Activated CD4-positive, alpha-beta T cell treated with anti-CD3 and anti-CD28 coated beads, Interleukin-2, amount 10 ng/mL, durations not matched to agents 24 days and 14 days (primary cell): ENCODE data around the gene BCL3. TPM values are rescaled to one million over a fixed set of nuclear protein-coding genes. Genes with fewer than 3 reads are reported as not detected.

Source experiments
- DNase-seq: peaks from one replicate; pipeline ENCODE4 v3.0.0; 2022
- H3K27ac Mint-ChIP-seq: one replicate; pipeline ENCODE4 v1.8.0; 2022; ENCODE audit warnings: mild to moderate bottlenecking, mixed read lengths
- H3K27me3 Mint-ChIP-seq: one replicate; pipeline ENCODE4 v1.8.0; 2022; ENCODE audit warnings: mixed read lengths
- H3K36me3 Mint-ChIP-seq: one replicate; pipeline ENCODE4 v1.8.0; 2022; ENCODE audit warnings: low read depth, mild to moderate bottlenecking, mixed read lengths
- H3K4me1 Mint-ChIP-seq: one replicate; pipeline ENCODE4 v1.8.0; 2021; ENCODE audit warnings: mixed read lengths
- H3K4me3 Mint-ChIP-seq: one replicate; pipeline ENCODE4 v1.8.0; 2022; ENCODE audit warnings: mild to moderate bottlenecking, moderate library complexity, mixed read lengths
- H3K9me3 Mint-ChIP-seq: one replicate; pipeline ENCODE4 v1.8.0; 2021; ENCODE audit warnings: mixed read lengths
- intact Hi-C: fragments of 100-400 bp; cut with micrococcal nuclease; formaldehyde crosslinking; loops from one replicate; pipeline ENCODE4 v1.15.1; 2023
- total RNA-seq: library from RNA; stranded (reverse); gene quantifications from 2 replicates; pipeline ENCODE4 v1.2.3, GENCODE V29; 2022

Gene BCL3
- total RNA-seq, 1 donor from 2014 or later: 73.1 TPM

DNA sequence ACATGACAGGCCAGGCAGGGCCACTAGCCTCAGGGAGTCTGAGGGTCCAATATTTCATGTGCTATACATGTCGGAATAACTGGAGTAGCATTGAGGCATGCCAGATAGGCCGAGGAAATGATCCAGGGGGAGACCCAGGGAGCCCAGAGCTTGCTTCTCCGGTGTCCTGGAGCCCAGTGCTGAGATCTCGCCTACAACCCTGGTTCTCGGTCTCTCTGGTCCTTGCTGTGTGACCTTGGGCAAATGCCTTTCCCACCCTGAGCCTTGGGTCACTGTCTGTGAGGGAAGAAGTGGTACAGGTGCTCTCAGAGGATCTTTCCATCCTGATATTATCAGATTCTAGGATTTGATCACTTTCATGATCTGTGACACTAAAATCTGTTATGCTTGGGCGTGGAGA, 40.5 kb downstream of the BCL3 start:
- Mint-ChIP-seq H3K4me3 (no peak overlapping the region), H3K9me3 (no peaks in the 10 kb centered on the region), H3K36me3 (no peaks in the 10 kb centered on the region), H3K27ac (no peak overlapping the region), H3K27me3 (peaks cover 4% of the 10 kb centered on the region), H3K4me1 (peaks cover 6% of the 10 kb centered on the region)
- intact Hi-C loops: no loop called here
- no peak for DNase-seq

DNA sequence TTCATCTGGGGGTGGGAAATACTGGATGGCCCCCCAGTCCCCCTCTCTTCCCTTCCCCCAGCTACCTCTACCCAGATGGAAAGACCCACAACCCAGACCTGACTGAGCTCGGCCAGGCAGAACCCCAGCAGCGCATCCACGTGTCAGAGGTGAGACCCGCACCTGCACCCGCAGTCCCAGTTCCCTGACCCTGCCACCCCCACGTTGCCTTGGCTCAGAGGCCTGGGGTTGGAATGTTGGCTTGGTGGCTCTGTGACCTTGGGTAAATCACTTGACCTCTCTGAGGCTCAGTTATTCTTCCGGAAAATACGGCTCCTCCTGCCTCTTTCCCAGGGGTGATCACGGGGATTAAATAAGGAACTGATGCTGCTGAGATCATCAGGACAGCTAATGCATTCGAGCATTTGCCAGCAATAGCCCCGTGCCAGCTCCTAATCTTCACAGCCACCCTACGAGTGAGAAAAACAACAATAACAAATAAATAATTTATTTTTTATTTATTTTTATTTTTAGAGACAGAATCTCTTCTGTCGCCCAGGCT, 41.5 kb downstream of the BCL3 start:
- intact Hi-C loops: no loop called here
- Mint-ChIP-seq H3K27ac (no peak overlapping the region), H3K9me3 (no peaks in the 10 kb centered on the region), H3K27me3 (no peaks in the 10 kb centered on the region), H3K4me1 (no peaks in the 10 kb centered on the region), H3K4me3 (no peak overlapping the region), H3K36me3 (no peaks in the 10 kb centered on the region)
- no peak for DNase-seq

DNA sequence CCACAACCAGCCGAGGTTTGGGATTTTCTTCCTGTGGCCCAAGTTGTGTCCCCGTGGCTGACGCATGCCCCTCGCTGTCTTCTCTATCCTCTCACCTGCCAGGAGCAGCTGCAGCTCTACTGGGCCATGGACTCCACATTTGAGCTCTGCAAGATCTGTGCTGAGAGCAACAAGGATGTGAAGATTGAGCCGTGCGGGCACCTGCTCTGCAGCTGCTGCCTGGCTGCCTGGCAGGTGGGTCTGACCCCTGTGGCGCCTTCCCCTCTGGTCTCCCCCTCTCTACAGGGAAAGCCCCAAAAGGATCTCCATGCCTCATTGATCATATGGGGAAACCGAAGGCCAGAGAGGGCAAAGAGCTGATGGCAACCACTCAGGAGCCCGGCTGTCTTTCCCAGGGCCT, 43.8 kb downstream of the BCL3 start:
- intact Hi-C loops: no loop called here
- Mint-ChIP-seq H3K27ac (no peak overlapping the region), H3K27me3 (no peaks in the 10 kb centered on the region), H3K4me1 (peaks cover 5% of the 10 kb centered on the region), H3K4me3 (no peak overlapping the region), H3K36me3 (no peaks in the 10 kb centered on the region), H3K9me3 (no peaks in the 10 kb centered on the region)
- DNase-seq: no peak

DNA sequence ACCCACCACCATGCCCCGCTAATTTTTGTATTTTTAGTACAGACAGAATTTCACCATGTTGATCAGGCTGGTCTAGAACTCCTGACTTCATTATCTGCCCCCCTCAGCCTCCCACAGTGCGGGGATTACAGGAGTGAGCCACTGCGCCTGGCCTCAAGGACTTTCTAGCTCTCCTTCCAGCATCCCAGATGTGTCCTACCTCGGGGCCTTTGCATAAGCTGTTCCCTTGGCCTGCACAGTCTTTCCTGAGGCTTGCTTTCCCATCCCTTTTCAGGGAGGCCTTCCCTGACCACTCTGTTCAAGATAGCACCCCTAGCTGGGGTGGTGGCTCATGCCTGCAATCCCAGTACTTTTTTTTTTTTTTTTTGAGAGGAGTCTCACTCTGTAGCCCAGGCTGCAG, 46.1 kb downstream of the BCL3 start:
- Mint-ChIP-seq H3K4me1 (peaks cover 8% of the 10 kb centered on the region), H3K9me3 (no peaks in the 10 kb centered on the region), H3K27me3 (no peaks in the 10 kb centered on the region), H3K36me3 (no peaks in the 10 kb centered on the region), H3K4me3 (no peak overlapping the region), H3K27ac (no peak overlapping the region)
- intact Hi-C loops: no loop called here
- DNase-seq: no peak

DNA sequence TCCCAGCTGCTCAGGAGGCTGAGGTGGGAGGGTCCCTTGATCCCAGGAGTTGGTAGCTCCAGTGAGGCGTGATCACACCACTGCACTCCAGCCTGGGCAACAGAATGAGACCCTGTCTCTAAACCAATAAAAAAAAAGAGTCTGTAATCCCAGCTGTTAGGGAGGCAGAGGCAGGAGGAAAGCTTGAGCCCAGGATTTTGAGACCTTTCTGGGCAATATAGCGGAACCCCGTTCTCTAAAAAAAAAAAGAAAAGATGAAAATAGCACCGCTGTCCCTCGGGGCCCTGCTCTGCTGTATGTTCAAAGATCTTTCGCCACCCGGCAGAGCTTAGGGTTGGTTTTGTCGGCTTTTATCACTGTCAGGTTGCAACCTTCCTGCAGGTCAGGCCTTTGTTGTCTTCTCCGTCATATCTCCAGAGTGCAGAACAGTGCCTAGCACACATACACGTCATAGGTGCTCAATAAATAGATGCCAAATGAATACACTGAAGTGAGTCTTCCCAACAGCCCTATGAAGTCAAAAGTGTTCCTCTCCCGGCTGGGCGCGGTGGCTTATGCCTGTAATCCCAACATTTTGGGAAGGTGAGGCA, 47.0 kb downstream of the BCL3 start:
- no peaks in the 10 kb centered on the region for H3K36me3 Mint-ChIP-seq
- no peaks in the 10 kb centered on the region for H3K27me3 Mint-ChIP-seq
- H3K9me3 Mint-ChIP-seq: no peaks in the 10 kb centered on the region
- no peak overlapping the region for H3K4me3 Mint-ChIP-seq
- no peak overlapping the region for H3K27ac Mint-ChIP-seq
- intact Hi-C loops: no loop called here
- no peak for DNase-seq
- peaks cover 12% of the 10 kb centered on the region for H3K4me1 Mint-ChIP-seq

DNA sequence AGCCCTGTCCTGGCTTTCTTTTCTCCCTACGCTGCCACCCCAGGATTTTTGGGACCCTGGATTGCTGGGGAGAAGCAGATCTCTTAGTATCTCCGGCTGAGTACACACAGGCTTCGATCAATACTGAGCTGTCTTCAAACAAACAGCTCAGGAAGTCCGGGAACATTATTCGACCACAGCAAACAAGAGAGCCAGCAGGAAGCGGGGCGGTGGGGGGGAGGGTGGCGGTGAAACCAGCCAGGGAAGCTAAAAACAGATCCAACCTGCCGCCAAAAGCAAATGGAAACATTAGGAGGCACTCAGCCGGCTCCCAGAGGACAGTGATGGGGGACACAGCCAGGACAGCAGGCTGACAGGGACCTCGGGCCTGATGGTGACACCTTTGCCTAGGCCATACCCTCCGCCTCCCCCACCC, 48.2 kb downstream of the BCL3 start:
- intact Hi-C loops: no loop called here
- Mint-ChIP-seq H3K36me3 (no peaks in the 10 kb centered on the region), H3K4me3 (peak overlapping the region; percentile 27), H3K9me3 (no peaks in the 10 kb centered on the region), H3K27ac (peak overlapping the region; percentile 24), H3K4me1 (peaks cover 12% of the 10 kb centered on the region), H3K27me3 (no peaks in the 10 kb centered on the region)
- DNase-seq: peak; percentile 59

DNA sequence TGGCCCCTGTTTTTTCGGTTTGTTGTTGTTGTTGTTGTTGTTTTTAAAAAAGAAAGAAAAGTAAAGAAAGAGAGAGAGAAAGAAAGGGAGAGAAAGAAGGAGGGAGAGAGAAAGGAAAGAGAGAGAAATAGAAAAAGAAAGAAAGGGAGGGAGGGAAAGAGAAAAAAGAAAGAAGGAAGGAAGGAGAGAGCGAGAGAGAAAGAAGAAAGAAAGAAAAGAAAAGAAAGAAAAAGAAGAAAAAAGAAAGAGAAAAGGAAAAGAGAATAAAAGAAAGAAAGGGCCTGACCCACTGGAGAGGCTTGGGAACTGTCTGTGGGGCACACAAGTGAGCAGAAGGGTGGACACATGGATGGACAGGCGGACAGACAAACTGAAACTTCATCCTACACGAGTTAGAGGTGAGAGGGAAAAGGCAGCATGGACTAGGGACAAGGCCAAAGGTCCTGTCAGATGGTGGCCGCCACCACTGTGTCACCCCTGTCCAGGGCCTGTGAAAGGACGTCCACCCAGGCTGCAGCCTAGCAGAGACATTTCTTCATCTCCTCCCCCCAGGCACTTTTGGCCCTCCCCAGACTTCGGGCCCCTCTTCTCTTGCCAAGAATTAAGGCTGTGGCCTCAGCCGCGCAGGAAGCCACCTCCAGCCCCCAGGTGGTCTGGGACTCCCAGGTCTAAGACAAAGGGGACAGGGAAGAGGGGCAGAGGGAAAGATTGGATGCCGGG, 51.3 kb downstream of the BCL3 start:
- Mint-ChIP-seq H3K27ac (no peak overlapping the region), H3K36me3 (no peaks in the 10 kb centered on the region), H3K4me1 (peaks cover 12% of the 10 kb centered on the region), H3K9me3 (no peaks in the 10 kb centered on the region), H3K4me3 (no peak overlapping the region), H3K27me3 (no peaks in the 10 kb centered on the region)
- intact Hi-C loops: loop anchor here (1.0 to 5.0 kb wide), 2 partner anchors 46 to 153 kb away; no protein-coding TSS in a partner anchor
- no peak for DNase-seq

DNA sequence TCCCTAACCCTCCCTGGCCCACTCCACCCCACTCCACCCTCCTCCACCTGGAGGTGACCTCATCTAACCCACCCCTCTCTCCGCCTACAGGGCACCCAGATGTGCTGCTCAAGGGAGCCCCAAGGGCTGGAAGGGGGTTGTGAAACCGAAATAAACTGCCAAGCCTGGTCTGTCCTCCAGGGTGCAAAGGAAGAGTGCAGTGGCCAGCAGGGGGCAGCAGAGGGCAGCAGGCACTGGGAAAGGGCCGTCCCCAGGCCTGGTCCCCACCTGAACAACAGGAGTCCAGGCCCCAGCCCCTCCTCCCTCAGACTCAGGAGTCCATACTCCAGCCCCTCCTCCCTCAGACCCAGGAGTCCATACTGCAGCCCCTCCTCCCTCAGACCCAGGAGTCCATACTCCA, 52.0 kb downstream of the BCL3 start:
- Mint-ChIP-seq H3K27me3 (no peaks in the 10 kb centered on the region), H3K4me1 (peaks cover 12% of the 10 kb centered on the region), H3K36me3 (no peaks in the 10 kb centered on the region), H3K4me3 (no peak overlapping the region), H3K9me3 (no peaks in the 10 kb centered on the region), H3K27ac (no peak overlapping the region)
- intact Hi-C loops: loop anchor here (1.0 to 5.0 kb wide), 2 partner anchors 45 to 152 kb away; no protein-coding TSS in a partner anchor
- DNase-seq: peak; percentile 96

DNA sequence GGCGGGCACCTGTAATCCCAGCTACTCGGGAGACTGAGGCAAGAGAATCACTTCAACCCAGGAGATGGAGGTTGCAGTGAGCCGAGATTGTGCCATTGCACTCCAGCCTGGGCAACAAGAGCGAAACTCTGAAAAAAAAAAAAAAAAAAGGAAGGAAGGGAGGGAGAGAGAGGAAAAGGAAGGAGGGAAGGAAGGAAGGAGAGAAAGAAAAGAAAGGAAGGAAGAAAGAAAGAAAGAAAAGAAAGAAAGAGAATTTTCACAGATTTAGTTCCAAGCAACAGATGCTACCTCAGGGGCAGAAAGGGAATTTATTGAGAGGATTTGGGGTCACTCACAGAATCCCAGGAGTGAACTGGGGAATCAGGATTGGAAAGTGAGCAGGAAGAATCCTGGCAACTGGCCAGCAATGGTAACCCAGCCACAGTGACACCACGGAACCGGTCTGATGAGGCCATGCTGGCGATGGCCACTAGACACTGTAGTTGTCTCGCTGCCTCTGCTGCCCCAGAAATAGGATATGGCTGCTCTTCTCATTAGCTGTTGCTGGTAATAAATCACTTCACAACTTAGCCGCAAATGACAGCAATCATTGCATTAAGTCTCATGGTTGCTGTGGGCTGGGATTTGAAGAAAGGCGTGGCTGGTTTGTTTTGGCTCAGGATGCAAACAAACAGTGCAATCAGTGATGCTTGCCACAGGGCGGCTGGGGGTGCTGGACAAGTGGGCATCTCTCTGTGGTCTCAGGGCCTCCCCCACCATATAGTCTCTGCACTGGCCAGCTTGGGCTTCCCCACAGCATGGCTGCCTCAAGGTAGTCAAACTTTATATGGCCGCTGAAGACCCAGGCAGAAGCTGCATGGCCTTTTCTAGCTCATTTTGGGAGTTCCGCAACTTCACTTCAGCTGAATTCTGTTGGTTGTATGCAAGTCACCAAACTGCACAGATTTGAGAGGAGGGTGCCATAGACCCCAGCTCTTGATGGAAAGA, 55.2 kb downstream of the BCL3 start:
- H3K4me1 Mint-ChIP-seq: peaks cover 6% of the 10 kb centered on the region
- no peaks in the 10 kb centered on the region for H3K36me3 Mint-ChIP-seq
- H3K4me3 Mint-ChIP-seq: no peak overlapping the region
- peaks cover 8% of the 10 kb centered on the region for H3K27me3 Mint-ChIP-seq
- H3K27ac Mint-ChIP-seq: no peak overlapping the region
- intact Hi-C loops: loop anchor here (5.0 kb wide), 1 partner anchor 149 kb away; no protein-coding TSS in a partner anchor
- no peak for DNase-seq
- no peaks in the 10 kb centered on the region for H3K9me3 Mint-ChIP-seq

DNA sequence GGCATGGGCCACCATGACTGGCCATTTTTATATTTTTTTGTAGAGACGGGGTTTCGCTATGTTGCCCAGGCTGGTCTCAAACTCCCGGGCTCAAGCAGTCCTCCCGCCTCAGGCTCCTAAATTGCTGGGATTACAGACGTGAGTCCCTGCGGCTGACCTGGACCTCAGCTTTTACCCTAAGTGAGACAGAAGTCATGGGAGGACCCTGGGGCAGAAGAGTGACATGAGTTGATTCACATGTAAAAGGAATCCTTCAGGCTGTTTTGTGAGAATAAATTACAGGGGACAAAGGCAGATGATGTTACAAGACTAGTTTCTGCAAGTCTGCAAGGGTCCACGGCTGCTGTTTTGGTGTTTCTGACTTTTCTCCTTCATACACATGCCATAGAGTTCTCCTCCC, 57.8 kb downstream of the BCL3 start:
- intact Hi-C loops: no loop called here
- DNase-seq: no peak
- Mint-ChIP-seq H3K27me3 (peaks cover 12% of the 10 kb centered on the region), H3K9me3 (no peaks in the 10 kb centered on the region), H3K36me3 (no peaks in the 10 kb centered on the region), H3K4me1 (no peaks in the 10 kb centered on the region), H3K27ac (no peak overlapping the region), H3K4me3 (no peak overlapping the region)

DNA sequence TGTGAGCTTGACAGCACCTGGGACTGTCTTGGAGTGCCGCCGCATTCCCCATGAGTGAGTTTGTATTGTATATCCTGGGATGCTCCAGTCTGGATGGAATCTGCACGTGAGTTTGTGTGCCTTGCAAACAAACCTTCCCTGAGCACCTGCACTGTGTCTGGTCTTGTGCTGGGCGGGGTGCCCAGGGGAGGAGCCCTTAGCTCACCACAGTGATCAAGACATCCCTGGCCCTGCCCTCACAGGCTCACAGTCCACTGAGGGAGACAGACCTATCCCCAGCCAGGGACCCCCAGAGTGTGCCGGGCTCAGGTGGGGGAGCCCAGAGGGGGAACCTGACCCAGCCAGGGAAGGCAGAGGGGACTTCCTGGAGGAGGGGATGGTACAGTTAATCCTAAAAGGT, 58.7 kb downstream of the BCL3 start:
- DNase-seq: no peak
- no peaks in the 10 kb centered on the region for H3K4me1 Mint-ChIP-seq
- no peaks in the 10 kb centered on the region for H3K9me3 Mint-ChIP-seq
- intact Hi-C loops: no loop called here
- no peak overlapping the region for H3K27ac Mint-ChIP-seq
- H3K36me3 Mint-ChIP-seq: no peaks in the 10 kb centered on the region
- no peak overlapping the region for H3K4me3 Mint-ChIP-seq
- H3K27me3 Mint-ChIP-seq: peaks cover 12% of the 10 kb centered on the region

DNA sequence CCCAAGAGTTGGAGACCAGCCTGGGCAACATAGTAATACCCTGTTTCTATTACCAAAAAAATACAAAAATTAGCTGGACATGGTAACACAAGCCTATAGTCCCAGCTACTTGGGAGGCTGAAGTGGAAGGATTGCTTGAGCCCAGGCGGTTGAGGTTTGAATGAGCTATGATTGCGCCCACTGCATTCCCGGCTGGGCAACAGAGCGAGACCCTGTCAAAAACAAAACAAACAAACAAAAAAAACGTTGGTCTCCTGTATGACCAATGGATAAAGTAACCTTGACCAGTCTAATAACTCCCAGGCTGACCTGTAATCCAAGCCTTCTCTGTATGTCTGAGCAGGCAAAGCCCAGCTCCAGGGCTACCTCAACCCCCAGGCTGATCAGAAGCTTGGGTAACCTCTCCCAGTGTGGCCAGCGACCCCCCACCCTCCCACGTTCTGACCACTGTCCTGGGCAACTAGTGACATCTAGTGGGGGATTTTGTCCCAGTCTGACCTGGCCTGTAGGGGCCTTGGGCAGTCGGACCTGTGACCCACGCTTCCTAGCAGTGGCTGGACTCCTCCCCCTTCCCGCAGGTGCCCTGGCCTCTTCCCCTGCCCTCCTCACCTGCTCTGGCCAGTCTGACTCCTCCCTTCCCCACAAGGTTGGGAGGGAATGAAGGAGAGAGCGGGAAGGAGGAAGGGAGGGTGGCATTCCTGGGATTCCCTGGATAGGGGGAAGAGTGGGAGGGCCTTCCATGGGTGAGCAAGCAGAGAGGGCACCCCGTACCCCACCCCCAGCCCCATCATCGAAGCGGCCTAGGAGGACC, 59.3 kb downstream of the BCL3 start:
- Mint-ChIP-seq H3K27me3 (peaks cover 12% of the 10 kb centered on the region), H3K9me3 (no peaks in the 10 kb centered on the region), H3K27ac (no peak overlapping the region), H3K4me1 (no peaks in the 10 kb centered on the region), H3K4me3 (no peak overlapping the region), H3K36me3 (no peaks in the 10 kb centered on the region)
- DNase-seq: no peak
- intact Hi-C loops: no loop called here
